Endothelial cell of umbilical vein (primary cell): ENCODE data around the gene TMEM50B. TPM values are rescaled to one million over a fixed set of nuclear protein-coding genes. Genes with fewer than 3 reads are reported as not detected.

Experiments
- BruUV-seq: library from RNA; stranded (reverse); fragments of 400-500 nt; replicated peaks from 2 replicates; lab custom pipeline; 2021; lab: Mats Ljungman, UMichigan
- CTCF ChIA-PET: fragments of 300-600, 350-600 bp; sonication (Branson Sonifier 250); formaldehyde crosslinking; loops from one replicate; lab custom pipeline; 2021; ENCODE audit warnings: antibody characterized with exemption, inconsistent platforms; lab: Charles Lee
- POLR2A ChIA-PET: fragments of 300-600, 350-600 bp; sonication (Branson Sonifier 250); formaldehyde crosslinking; loops from one replicate; lab custom pipeline; 2021; ENCODE audit warnings: antibody characterized with exemption, inconsistent platforms; lab: Charles Lee
- DNase-seq: peaks from one replicate; pipeline ENCODE4 v3.0.0-alpha.2; 2011; ENCODE audit warnings: low read depth, low spot score
- FAIRE-seq: peaks from 2 replicates; lab custom pipeline; 2011; peaks lifted over from hg19 to GRCh38; lab: Jason Lieb, UNC
- H2AFZ ChIP-seq: 2 replicates; pipeline ENCODE4 v1.6.0; 2012; ENCODE audit warnings: low read depth, low read length, control low read depth, inconsistent platforms
- H3K27ac ChIP-seq: 2 replicates; pipeline ENCODE4 v1.5.1; 2011; ENCODE audit warnings: low read depth, mild to moderate bottlenecking, control low read depth, low read length, moderate library complexity; ENCODE audit not compliant: insufficient read depth
- H3K27me3 ChIP-seq, 2 experiments: 2 replicates each; pipeline versions ENCODE4 v1.6.0 to v1.6.1; 2011; ENCODE audit warnings: low read length in 2 of 2, mixed read lengths in 1 of 2; ENCODE audit not compliant: control insufficient read depth in 2 of 2, insufficient read depth in 2 of 2
- H3K36me3 ChIP-seq, 2 experiments: 2 replicates in 1 of 2; 3 replicates in 1 of 2; pipeline ENCODE4 v1.5.1; 2011; ENCODE audit warnings: low read length in 2 of 2, mild to moderate bottlenecking in 1 of 2, moderate library complexity in 1 of 2; ENCODE audit not compliant: control insufficient read depth in 2 of 2, insufficient read depth in 2 of 2; ENCODE audit errors: extremely low read depth in 1 of 2
- H3K4me1 ChIP-seq: 3 replicates; pipeline ENCODE4 v1.5.1; 2011; ENCODE audit warnings: mild to moderate bottlenecking, low read length; ENCODE audit not compliant: control insufficient read depth, insufficient read depth; ENCODE audit errors: extremely low read depth
- H3K4me2 ChIP-seq: 2 replicates; pipeline ENCODE4 v1.6.1; 2011; ENCODE audit warnings: low read length, control low read depth, mixed read lengths; ENCODE audit not compliant: insufficient read depth
- H3K4me3 ChIP-seq, 3 experiments: fragments of 200-600 bp in 1 of 3; sonication (generic), shearing (Covaris generic) in 1 of 3; replicated peaks in 1 of 3; 2 replicates each; pipeline ENCODE4 v1.5.1; 2011 to 2016; ENCODE audit warnings: control low read depth in 3 of 3, low read length in 3 of 3, mild to moderate bottlenecking in 2 of 3, inconsistent platforms in 1 of 3, low read depth in 1 of 3, moderate library complexity in 1 of 3; ENCODE audit not compliant: insufficient read depth in 1 of 3
- H3K79me2 ChIP-seq: 2 replicates; pipeline ENCODE4 v1.6.0; 2012; ENCODE audit warnings: low read length, inconsistent platforms; ENCODE audit not compliant: control insufficient read depth, insufficient read depth
- H3K9ac ChIP-seq: replicated peaks from 2 replicates; pipeline ENCODE3; 2011; ENCODE audit warnings: low read length, control low read depth; ENCODE audit not compliant: insufficient read depth; ENCODE audit errors: extremely low read depth
- H3K9me1 ChIP-seq: replicated peaks from 3 replicates; pipeline ENCODE4 v1.6.0; 2011; ENCODE audit warnings: mild to moderate bottlenecking, low read length; ENCODE audit not compliant: control insufficient read depth, insufficient read depth; ENCODE audit errors: extremely low read depth
- H3K9me3 ChIP-seq: replicated peaks from 2 replicates; pipeline ENCODE4 v1.5.1; 2012; ENCODE audit warnings: low read length, inconsistent platforms; ENCODE audit not compliant: control insufficient read depth, insufficient read depth
- H4K20me1 ChIP-seq: replicated peaks from 2 replicates; pipeline ENCODE3; 2011; ENCODE audit warnings: mild to moderate bottlenecking, low read length; ENCODE audit not compliant: control insufficient read depth, insufficient read depth; ENCODE audit errors: extremely low read depth
- EZH2 ChIP-seq: IDR thresholded peaks from 2 replicates; pipeline ENCODE4 v1.6.1; 2012; ENCODE audit warnings: borderline replicate concordance, low read depth, mild to moderate bottlenecking, moderate library complexity, low read length, inconsistent platforms; ENCODE audit not compliant: severe bottlenecking
- FOS ChIP-seq: IDR thresholded peaks from 2 replicates; pipeline ENCODE4 v1.6.1; 2011; ENCODE audit warnings: mild to moderate bottlenecking, low read length, moderate library complexity, borderline replicate concordance; ENCODE audit not compliant: insufficient read depth
- GATA2 ChIP-seq: IDR thresholded peaks from 2 replicates; pipeline ENCODE4 v1.7.0; 2011; ENCODE audit warnings: low read depth, mild to moderate bottlenecking, moderate library complexity, mixed read lengths, low read length; ENCODE audit not compliant: insufficient read length, insufficient read depth
- JUN ChIP-seq: IDR thresholded peaks from 2 replicates; pipeline ENCODE4 v1.6.1; 2011; ENCODE audit warnings: borderline replicate concordance, low read depth; ENCODE audit not compliant: insufficient read length, insufficient read depth
- MYC ChIP-seq: IDR thresholded peaks from one replicate; pipeline ENCODE4 v1.6.1; 2011; ENCODE audit warnings: mild to moderate bottlenecking, low read depth, low read length
- POLR2A ChIP-seq: IDR thresholded peaks from 2 replicates; pipeline ENCODE4 v1.6.1; 2012; ENCODE audit warnings: low read depth, mild to moderate bottlenecking, control low read depth, low read length
- POLR2AphosphoS5 ChIP-seq: IDR thresholded peaks from 2 replicates; pipeline ENCODE4 v1.6.1; 2012; ENCODE audit warnings: low read depth, mild to moderate bottlenecking, control low read depth, low read length, moderate library complexity; ENCODE audit not compliant: insufficient read depth
- dilution Hi-C: fragments of 300-500 bp; cut with MboI; formaldehyde crosslinking; loops from one replicate; pipeline ENCODE4 v1.15.0; 2019; ENCODE audit warnings: low sequenced_read_pairs; ENCODE audit not compliant: extremely low pct_ligation_motif_present
- intact Hi-C: fragments of 100-400 bp; cut with micrococcal nuclease; formaldehyde crosslinking; loops from one replicate; pipeline ENCODE4 v1.10.0; 2022
- polyA plus RNA-seq, 4 experiments: library from polyadenylated mRNA; depleted of rRNA in 3 of 4; stranded (reverse) in 3 of 4; unstranded in 1 of 4; fragments of >200 nt; gene quantifications; 2 replicates each; pipeline versions ENCODE4 v1.2.1 to v1.2.3, GENCODE V29; 2011 to 2012; ENCODE audit warnings: missing spikeins in 1 of 4
- total RNA-seq: library from RNA; stranded (reverse); gene quantifications from 2 replicates; pipeline ENCODE4 v1.2.3, GENCODE V29; 2021
- TF ChIP-seq, protein P1 (sequence below): IDR thresholded peaks from 2 replicates; pipeline ENCODE4 v1.6.1; 2011; ENCODE audit not compliant: insufficient read depth, insufficient read length
- TF ChIP-seq, protein P2 (sequence below), 2 donors: IDR thresholded peaks; 1 replicate in 1 of 2; 2 replicates in 1 of 2; pipeline ENCODE4 v1.5.1; 2011; ENCODE audit warnings: low read length in 2 of 2, mild to moderate bottlenecking in 2 of 2, moderate library complexity in 2 of 2, control low read depth in 1 of 2, inconsistent platforms in 1 of 2, low read depth in 1 of 2; ENCODE audit not compliant: insufficient read depth in 1 of 2; ENCODE audit errors: extremely low read depth in 1 of 2

The TMEM50B gene
- total and polyA plus RNA-seq, 2 donors (not counting 3 experiments of a cell fraction or from before 2014, with no cell fraction given): 25.1 to 29.3 TPM

GRCh38 chr21:33491373-33492102 lies 11.8 kb upstream of the TMEM50B start, which contains the start of gene DNAJC28:
Gene DNAJC28 (minus strand): TSS chr21:33491716. CDS start chr21:33489393, 2,323 bp downstream.
- dilution Hi-C loops (no loop called here), intact Hi-C loops (loop anchor here (1.0 kb wide), 1 partner anchor 11 kb away; no protein-coding TSS in a partner anchor)
- H3K36me3 ChIP-seq: no peaks in the 10 kb centered on the region
- no TSS peak for BruUV-seq
- peak within 1 kb of the TSS; percentile 65 for H3K9ac ChIP-seq
- H3K9me3 ChIP-seq: no peaks in the 10 kb centered on the region
- no peaks in the 10 kb centered on the region for H3K79me2 ChIP-seq
- ChIA-PET CTCF (interaction anchor here (0.6 to 2.1 kb wide), 10 partner anchors 9 to 432 kb away, joined by 3 to 24 read pairs (median 6); partner anchors contain the start of gene TMEM50B), POLR2A (interaction anchor here (0.8 to 1.6 kb wide), 2 partner anchors 11 to 52 kb away, joined by 6 to 22 read pairs; partner anchors contain the start of genes SON and TMEM50B)
- no peak for TF ChIP-seq EZH2
- peak; percentile 58 for TF ChIP-seq POLR2A
- peaks cover 0 to 2% of the 10 kb centered on the region in 2 experiments for H3K27me3 ChIP-seq
- DNase-seq: peak; percentile 96
- H3K4me1 ChIP-seq: peaks cover 4% of the 10 kb centered on the region
- H2AFZ ChIP-seq: peak within 1 kb of the TSS; percentile 95
- no peaks in the 10 kb centered on the region for H3K9me1 ChIP-seq
- peak within 1 kb of the TSS; percentile 49 for H3K27ac ChIP-seq
- peak within 1 kb of the TSS; percentile 94 for H3K4me2 ChIP-seq
- H3K4me3 ChIP-seq: peak within 1 kb of the TSS; percentile 45 to 73 (median 57)
- FAIRE-seq: peak; percentile 92
- H4K20me1 ChIP-seq: no peaks in the 10 kb centered on the region

DNA sequence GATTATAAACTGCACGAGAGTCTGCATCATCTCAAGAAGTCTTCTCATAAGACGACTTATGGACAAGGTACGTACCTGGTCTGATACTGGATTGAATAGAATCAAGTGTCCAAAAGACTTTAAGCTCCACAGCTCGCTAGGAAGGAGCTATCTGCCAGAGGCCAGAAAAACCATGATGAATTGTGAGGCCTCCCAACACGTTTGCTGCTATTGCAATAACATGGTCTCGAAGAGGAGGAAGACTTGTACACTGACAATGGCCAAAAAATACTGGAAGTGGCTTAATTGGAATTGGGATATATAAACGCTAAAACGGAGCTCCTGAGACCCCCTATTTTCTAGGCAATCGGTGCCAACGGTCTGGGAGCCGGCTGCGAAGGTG lies 11.2 kb upstream of the TMEM50B start:
- BruUV-seq: TSS peak; percentile 58
- H3K9ac ChIP-seq: peak overlapping the region; percentile 65
- no peak overlapping the region for H3K27ac ChIP-seq
- FAIRE-seq: peak; percentile 12
- H3K79me2 ChIP-seq: no peaks in the 10 kb centered on the region
- dilution Hi-C loops: no loop called here
- H3K4me1 ChIP-seq: peaks cover 4% of the 10 kb centered on the region
- no peaks in the 10 kb centered on the region for H3K27me3 ChIP-seq
- H4K20me1 ChIP-seq: no peaks in the 10 kb centered on the region
- H2AFZ ChIP-seq: peak overlapping the region; percentile 95
- H3K9me1 ChIP-seq: no peaks in the 10 kb centered on the region
- ChIA-PET CTCF (interaction anchor here (0.6 to 2.1 kb wide), 10 partner anchors 9 to 433 kb away, joined by 3 to 24 read pairs (median 6); partner anchors contain the start of gene TMEM50B), POLR2A (interaction anchor here (0.8 to 1.6 kb wide), 2 partner anchors 11 to 52 kb away, joined by 6 to 22 read pairs; partner anchors contain the start of genes SON and TMEM50B)
- peak overlapping the region; percentile 45 to 73 (median 57) for H3K4me3 ChIP-seq
- TF ChIP-seq FOS: no peak
- TF ChIP-seq, protein P1, sequence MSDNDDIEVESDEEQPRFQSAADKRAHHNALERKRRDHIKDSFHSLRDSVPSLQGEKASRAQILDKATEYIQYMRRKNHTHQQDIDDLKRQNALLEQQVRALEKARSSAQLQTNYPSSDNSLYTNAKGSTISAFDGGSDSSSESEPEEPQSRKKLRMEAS: no peak
- TF ChIP-seq, protein P2, sequence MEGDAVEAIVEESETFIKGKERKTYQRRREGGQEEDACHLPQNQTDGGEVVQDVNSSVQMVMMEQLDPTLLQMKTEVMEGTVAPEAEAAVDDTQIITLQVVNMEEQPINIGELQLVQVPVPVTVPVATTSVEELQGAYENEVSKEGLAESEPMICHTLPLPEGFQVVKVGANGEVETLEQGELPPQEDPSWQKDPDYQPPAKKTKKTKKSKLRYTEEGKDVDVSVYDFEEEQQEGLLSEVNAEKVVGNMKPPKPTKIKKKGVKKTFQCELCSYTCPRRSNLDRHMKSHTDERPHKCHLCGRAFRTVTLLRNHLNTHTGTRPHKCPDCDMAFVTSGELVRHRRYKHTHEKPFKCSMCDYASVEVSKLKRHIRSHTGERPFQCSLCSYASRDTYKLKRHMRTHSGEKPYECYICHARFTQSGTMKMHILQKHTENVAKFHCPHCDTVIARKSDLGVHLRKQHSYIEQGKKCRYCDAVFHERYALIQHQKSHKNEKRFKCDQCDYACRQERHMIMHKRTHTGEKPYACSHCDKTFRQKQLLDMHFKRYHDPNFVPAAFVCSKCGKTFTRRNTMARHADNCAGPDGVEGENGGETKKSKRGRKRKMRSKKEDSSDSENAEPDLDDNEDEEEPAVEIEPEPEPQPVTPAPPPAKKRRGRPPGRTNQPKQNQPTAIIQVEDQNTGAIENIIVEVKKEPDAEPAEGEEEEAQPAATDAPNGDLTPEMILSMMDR (IDR thresholded peaks at IDR 0.05; ENCODE audit: extremely low read depth in 1 of 2, insufficient read depth in 1 of 2, low read depth in 1 of 2, low read length in 2 of 2): no peak
- TF ChIP-seq GATA2: no peak
- no peak for TF ChIP-seq POLR2A
- no peak for TF ChIP-seq JUN
- no peak for TF ChIP-seq EZH2
- TF ChIP-seq POLR2AphosphoS5: no peak
- TF ChIP-seq MYC: no peak
- DNase-seq: peak; percentile 11
- peak overlapping the region; percentile 94 for H3K4me2 ChIP-seq
- H3K36me3 ChIP-seq: no peaks in the 10 kb centered on the region
- H3K9me3 ChIP-seq: no peaks in the 10 kb centered on the region
- intact Hi-C loops: loop anchor here (1.0 kb wide), 1 partner anchor 11 kb away; no protein-coding TSS in a partner anchor
